ENCODE data around the gene OXT.
"Not testable (repeated sequence)": the region's sequence is repeated elsewhere in the genome, so short reads cannot be mapped to it uniquely, and the experiment has no call there.

- not testable (repeated sequence) for TF ChIP-seq CTCF, POLR2AphosphoS5, POLR2A, EP300 (IDR thresholded peaks at IDR 0.05)
These were observed 7.3 kb upstream of the OXT start for GRCh38 chr20:3064119-3064518.

All from gastroesophageal sphincter (tissue), 3 donors.